OCI-LY3 (cell line): ENCODE measurements around the gene RNF41.

ENCODE experiments used
- CTCF ChIP-seq: fragments of 200-600, 300-600 bp; sonication (generic); IDR thresholded peaks from 2 replicates; pipeline ENCODE4 v1.5.1; 2014; ENCODE audit warnings: antibody characterized with exemption, low read length, low read depth
- EZH2phosphoT487 ChIP-seq: fragments of 200-600 bp; shearing (Covaris generic); IDR thresholded peaks from 2 replicates; pipeline ENCODE4 v1.6.1; 2018; ENCODE audit warnings: antibody characterized with exemption, mixed run types, low read depth

- TF ChIP-seq CTCF (no peak), EZH2phosphoT487 (no peak)
Observed at GRCh38 chr12:56212361-56212760, 9.4 kb downstream of the RNF41 start.
